Body of pancreas (tissue), 4 donors: ENCODE data around the gene ANKRD24.

Experiments
- POLR2A ChIP-seq, 3 donors: fragments of 450-650 bp; IDR thresholded peaks; one replicate each; pipeline ENCODE4 v1.6.1; 2016; ENCODE audit warnings: antibody characterized with exemption in 3 of 3, mild to moderate bottlenecking in 2 of 3
- TF ChIP-seq, protein P1 (sequence below), 7 experiments: fragments of 450-650 bp in 4 of 7; fragments of 200-600 bp in 3 of 7; sonication (generic) in 3 of 7; IDR thresholded peaks; one replicate each; pipeline ENCODE4 v1.5.1; 2016 to 2019; ENCODE audit warnings: antibody characterized with exemption in 7 of 7

DNA sequence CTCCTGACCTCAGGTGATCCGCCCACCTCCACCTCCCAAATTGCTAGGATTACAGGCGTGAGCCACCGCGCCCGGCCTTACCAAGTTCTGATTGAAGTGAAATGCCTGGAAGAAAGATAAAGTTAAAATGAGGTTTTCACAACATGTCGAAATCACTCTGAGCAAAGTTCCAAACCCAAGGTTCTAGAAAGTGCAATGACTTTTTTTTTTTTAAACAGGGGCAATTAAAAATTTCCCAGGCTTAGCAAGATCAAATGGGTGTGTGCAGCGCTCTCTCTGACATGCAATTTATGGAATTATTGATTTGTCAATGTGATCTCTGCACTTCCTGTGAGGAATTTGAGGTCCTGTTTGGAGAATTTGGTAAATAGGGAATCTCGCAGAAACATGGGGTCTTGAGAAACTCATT is 45.8 kb upstream of the ANKRD24 start:
- no peak for TF ChIP-seq POLR2A (IDR thresholded peaks at IDR 0.05)
- TF ChIP-seq, protein P1, sequence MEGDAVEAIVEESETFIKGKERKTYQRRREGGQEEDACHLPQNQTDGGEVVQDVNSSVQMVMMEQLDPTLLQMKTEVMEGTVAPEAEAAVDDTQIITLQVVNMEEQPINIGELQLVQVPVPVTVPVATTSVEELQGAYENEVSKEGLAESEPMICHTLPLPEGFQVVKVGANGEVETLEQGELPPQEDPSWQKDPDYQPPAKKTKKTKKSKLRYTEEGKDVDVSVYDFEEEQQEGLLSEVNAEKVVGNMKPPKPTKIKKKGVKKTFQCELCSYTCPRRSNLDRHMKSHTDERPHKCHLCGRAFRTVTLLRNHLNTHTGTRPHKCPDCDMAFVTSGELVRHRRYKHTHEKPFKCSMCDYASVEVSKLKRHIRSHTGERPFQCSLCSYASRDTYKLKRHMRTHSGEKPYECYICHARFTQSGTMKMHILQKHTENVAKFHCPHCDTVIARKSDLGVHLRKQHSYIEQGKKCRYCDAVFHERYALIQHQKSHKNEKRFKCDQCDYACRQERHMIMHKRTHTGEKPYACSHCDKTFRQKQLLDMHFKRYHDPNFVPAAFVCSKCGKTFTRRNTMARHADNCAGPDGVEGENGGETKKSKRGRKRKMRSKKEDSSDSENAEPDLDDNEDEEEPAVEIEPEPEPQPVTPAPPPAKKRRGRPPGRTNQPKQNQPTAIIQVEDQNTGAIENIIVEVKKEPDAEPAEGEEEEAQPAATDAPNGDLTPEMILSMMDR (IDR thresholded peaks at IDR 0.05): no peak
